GM23338 (cell line): Measurements from ENCODE around the gene GPSM1. TPM values are rescaled to one million over a fixed set of nuclear protein-coding genes. Genes with fewer than 3 reads are reported as not detected.

Experiments used
- ATAC-seq: fragments of 200-7000 bp; cut with Tn5 transposase; 3 replicates; pipeline ENCODE4 v1.9.1; 2020
- DNase-seq: peaks from one replicate; pipeline ENCODE4 v3.0.0-alpha.2; 2015; ENCODE audit warnings: low spot score
- H2AFZ ChIP-seq: fragments of 200-600 bp; sonication (generic); 2 replicates; pipeline ENCODE4 v1.8.0; 2016; ENCODE audit warnings: antibody characterized with exemption, mild to moderate bottlenecking, moderate library complexity
- H3F3A ChIP-seq: fragments of 200-600 bp; sonication (generic); replicated peaks from 2 replicates; pipeline ENCODE4 v1.8.0; 2017; ENCODE audit warnings: antibody characterized with exemption, mixed run types, low read depth
- H3K27ac ChIP-seq: fragments of 200-600 bp; sonication (generic); 2 replicates; pipeline ENCODE4 v1.6.1; 2016; ENCODE audit warnings: low read depth
- H3K27me3 ChIP-seq: fragments of 200-600 bp; sonication (generic); 2 replicates; pipeline ENCODE4 v1.8.0; 2016; ENCODE audit warnings: mild to moderate bottlenecking, mixed run types, moderate library complexity; ENCODE audit not compliant: insufficient read depth
- H3K36me3 ChIP-seq: fragments of 200-600 bp; sonication (generic); 2 replicates; pipeline ENCODE4 v1.8.0; 2016; ENCODE audit warnings: mild to moderate bottlenecking; ENCODE audit not compliant: insufficient read depth
- H3K4me1 ChIP-seq: fragments of 200-600 bp; sonication (generic); 2 replicates; pipeline ENCODE4 v1.8.0; 2016; ENCODE audit warnings: mild to moderate bottlenecking, moderate library complexity; ENCODE audit not compliant: insufficient read depth
- H3K4me2 ChIP-seq: fragments of 200-600 bp; sonication (generic); 2 replicates; pipeline ENCODE4 v1.7.1; 2017; ENCODE audit warnings: mixed run types
- H3K4me3 ChIP-seq: fragments of 200-600 bp; sonication (generic); 2 replicates; pipeline ENCODE4 v1.6.1; 2016; ENCODE audit warnings: mixed run types
- H3K79me2 ChIP-seq: fragments of 200-600 bp; sonication (generic); replicated peaks from 2 replicates; pipeline ENCODE4 v1.8.0; 2017; ENCODE audit warnings: mild to moderate bottlenecking; ENCODE audit not compliant: insufficient read depth
- H3K9me2 ChIP-seq: fragments of 200-600 bp; sonication (generic); 2 replicates; pipeline ENCODE4 v1.8.0; 2017; ENCODE audit not compliant: insufficient read depth
- H4K20me1 ChIP-seq: fragments of 200-600 bp; sonication (generic); replicated peaks from 2 replicates; pipeline ENCODE4 v1.8.0; 2017; ENCODE audit warnings: mild to moderate bottlenecking; ENCODE audit not compliant: insufficient read depth
- H3K27ac Mint-ChIP-seq: 2 replicates; pipeline ENCODE4 v1.8.0; 2020; ENCODE audit warnings: inconsistent platforms, mild to moderate bottlenecking, moderate library complexity, mixed read lengths
- H3K27me3 Mint-ChIP-seq: 3 replicates; pipeline ENCODE4 v1.8.0; 2022; ENCODE audit warnings: low read depth, mild to moderate bottlenecking, moderate library complexity, mixed read lengths, inconsistent platforms; ENCODE audit not compliant: insufficient read depth, poor library complexity
- H3K36me3 Mint-ChIP-seq: 3 replicates; pipeline ENCODE4 v1.8.0; 2021; ENCODE audit warnings: low read depth, mild to moderate bottlenecking, inconsistent platforms, moderate library complexity, mixed read lengths
- H3K4me1 Mint-ChIP-seq: 3 replicates; pipeline ENCODE4 v1.8.0; 2020; ENCODE audit warnings: mild to moderate bottlenecking, inconsistent platforms, mixed read lengths
- H3K4me3 Mint-ChIP-seq: 3 replicates; pipeline ENCODE4 v1.8.0; 2021; ENCODE audit warnings: moderate library complexity, mild to moderate bottlenecking, inconsistent platforms, mixed read lengths
- H3K9me3 Mint-ChIP-seq: 3 replicates; pipeline ENCODE4 v1.8.0; 2020; ENCODE audit warnings: moderate library complexity, mild to moderate bottlenecking, inconsistent platforms, mixed read lengths
- CREB1 ChIP-seq: fragments of 250-450 bp; sonication (Bioruptor Pico); IDR thresholded peaks from 2 replicates; pipeline ENCODE4 v1.5.0; 2020; ENCODE audit warnings: low read depth, mild to moderate bottlenecking, moderate library complexity
- CTCF ChIP-seq, 2 experiments: fragments of 200-600 bp in 1 of 2; sonication (generic) in 1 of 2; conservative IDR thresholded peaks; 2 replicates each; pipeline versions ENCODE4 v1.5.1 to v1.6.1; 2016 to 2017; ENCODE audit warnings: antibody characterized with exemption in 2 of 2, low read depth in 2 of 2, mild to moderate bottlenecking in 2 of 2, moderate library complexity in 1 of 2
- ETS1 ChIP-seq: IDR thresholded peaks from 2 replicates; pipeline ENCODE4 v1.6.1; 2016; ENCODE audit warnings: antibody characterized with exemption
- EZH2 ChIP-seq: fragments of 200-600 bp; sonication (generic); IDR thresholded peaks from one replicate; pipeline ENCODE4 v1.8.0; 2017; ENCODE audit warnings: antibody characterized with exemption, mild to moderate bottlenecking, low read depth; ENCODE audit not compliant: unreplicated experiment
- EZH2phosphoT487 ChIP-seq: fragments of 200-600 bp; sonication (generic); IDR thresholded peaks from one replicate; pipeline ENCODE4 v1.8.1; 2018; ENCODE audit warnings: antibody characterized with exemption; ENCODE audit not compliant: unreplicated experiment
- JUNB ChIP-seq: IDR thresholded peaks from one replicate; pipeline ENCODE4 v1.6.1; 2016; ENCODE audit warnings: antibody characterized with exemption; ENCODE audit not compliant: unreplicated experiment
- NANOG ChIP-seq: IDR thresholded peaks from 2 replicates; pipeline ENCODE4 v1.6.1; 2016; ENCODE audit warnings: antibody characterized with exemption, borderline replicate concordance
- POLR2AphosphoS5 ChIP-seq: IDR thresholded peaks from 2 replicates; pipeline ENCODE4 v1.6.1; 2016; ENCODE audit warnings: antibody characterized with exemption, low read depth
- REST ChIP-seq: IDR thresholded peaks from one replicate; pipeline ENCODE4 v1.6.1; 2018; ENCODE audit warnings: antibody characterized with exemption; ENCODE audit not compliant: unreplicated experiment
- STAT1 ChIP-seq: IDR thresholded peaks from one replicate; pipeline ENCODE4 v1.6.1; 2016; ENCODE audit warnings: antibody characterized with exemption; ENCODE audit not compliant: unreplicated experiment
- ZNF114 ChIP-seq: fragments of 250-450 bp; sonication (Bioruptor Pico); IDR thresholded peaks from 2 replicates; pipeline ENCODE4 v1.5.0; 2020; ENCODE audit warnings: mild to moderate bottlenecking, moderate library complexity
- ZNF331 ChIP-seq: fragments of 250-450 bp; sonication (Bioruptor Pico); IDR thresholded peaks from 2 replicates; pipeline ENCODE4 v1.5.0; 2020; ENCODE audit warnings: low read depth, mild to moderate bottlenecking, moderate library complexity
- ZNF462 ChIP-seq: fragments of 250-450 bp; sonication (Bioruptor Pico); IDR thresholded peaks from 2 replicates; pipeline ENCODE4 v1.5.0; 2020; ENCODE audit warnings: mild to moderate bottlenecking, moderate library complexity
- polyA plus RNA-seq: library from polyadenylated mRNA; unstranded; fragments of >200 nt; fragmentation: Nextera tagmentation; extraction: Ambion mirVana; gene quantifications from 2 replicates; pipeline ENCODE4 v1.2.1, GENCODE V29; 2016
- total RNA-seq: library from RNA; depleted of rRNA; stranded (reverse); fragments of >200 nt; shearing (Covaris generic); gene quantifications from 2 replicates; pipeline ENCODE4 v1.2.3, GENCODE V29; 2014

GPSM1 gene
- total and polyA plus RNA-seq, 2 experiments from 2014 or later: 4.8 to 23.2 TPM

- 0 out of 2 replicates have a peak, but pooled peaks cover 3% of the 10 kb centered on the region for H3F3A ChIP-seq
- no peaks in the 10 kb centered on the region for H3K27me3 ChIP-seq
- H3K4me1 Mint-ChIP-seq: peaks cover 4% of the 10 kb centered on the region; the same call in 1 of the 3 replicates
- no peak overlapping the region for H2AFZ ChIP-seq
- H3K27ac Mint-ChIP-seq: no peak overlapping the region
- ATAC-seq (no peak), DNase-seq (no peak)
- H3K4me3 ChIP-seq: no peak overlapping the region
- TF ChIP-seq ZNF114 (no peak), ETS1 (no peak), NANOG (no peak), STAT1 (no peak), REST (no peak), ZNF462 (CRISPR knock-in tag) (no peak), JUNB (no peak), EZH2phosphoT487 (no peak), ZNF331 (no peak), POLR2AphosphoS5 (no peak), EZH2 (no peak), CTCF (conservative IDR thresholded peaks at IDR 0.05; ENCODE audit: low read depth in 2 of 2) (no peak), CREB1 (CRISPR knock-in tag) (no peak)
- peaks cover 11% of the 10 kb centered on the region for H3K4me1 ChIP-seq
- no peaks in the 10 kb centered on the region for H3K9me3 Mint-ChIP-seq
- no peaks in the 10 kb centered on the region for H3K9me2 ChIP-seq
- H3K4me2 ChIP-seq: no peak overlapping the region
- H4K20me1 ChIP-seq: no peaks in the 10 kb centered on the region
- H3K27ac ChIP-seq: no peak overlapping the region
- H3K36me3 ChIP-seq: no peaks in the 10 kb centered on the region
- no peaks in the 10 kb centered on the region for H3K36me3 Mint-ChIP-seq
- H3K4me3 Mint-ChIP-seq: no peak overlapping the region
- H3K27me3 Mint-ChIP-seq: peaks cover 7% of the 10 kb centered on the region
- H3K79me2 ChIP-seq: no peaks in the 10 kb centered on the region
Measured at GRCh38 chr9:136322756-136323330, 4.5 kb upstream of the GPSM1 start.
